GM18517 (cell line): ENCODE results near the gene ETFDH.
"Not testable (repeated sequence)": the region's sequence is repeated elsewhere in the genome, so short reads cannot be mapped to it uniquely, and the experiment has no call there.

Source experiments
- ATAC-seq: cut with Tn5 transposase; IDR thresholded peaks from one replicate; pipeline ENCODE4 v1.9.1; 2021; ENCODE audit warnings: mild to moderate bottlenecking, moderate library complexity; ENCODE audit not compliant: unreplicated experiment

The ETFDH gene

GRCh38 chr4:158671915-158672806 is at the start of gene ETFDH:
Gene ETFDH, plus strand, starts transcription at chr4:158672296. Its CDS starts 161 bp downstream, at chr4:158672457.
- ATAC-seq: peak; percentile 94

- peak; percentile 92 for ATAC-seq
Measured at GRCh38 chr4:158624889-158625478, 47.1 kb upstream of the ETFDH start.

- ATAC-seq: no peak
Measured at GRCh38 chr4:158625544-158625943, 46.6 kb upstream of the ETFDH start.

GRCh38 chr4:158630893-158631292 is 41.2 kb upstream of the ETFDH start:
- ATAC-seq: no peak

GRCh38 chr4:158636619-158637018 is 35.5 kb upstream of the ETFDH start:
- no peak for ATAC-seq

GRCh38 chr4:158644356-158644755 is 27.7 kb upstream of the ETFDH start:
- no peak for ATAC-seq

GRCh38 chr4:158644760-158645159 is 27.3 kb upstream of the ETFDH start:
- ATAC-seq: no peak

- no peak for ATAC-seq
Measured at GRCh38 chr4:158649111-158649680, 22.9 kb upstream of the ETFDH start.

- no peak for ATAC-seq
Measured at GRCh38 chr4:158652920-158653319, 19.2 kb upstream of the ETFDH start.

GRCh38 chr4:158656439-158656838 is 15.7 kb upstream of the ETFDH start:
- ATAC-seq: no peak

- no peak for ATAC-seq
Measured at GRCh38 chr4:158657291-158657690, 14.8 kb upstream of the ETFDH start.

- ATAC-seq: not testable (repeated sequence)
Measured at GRCh38 chr4:158663255-158663654, 8.8 kb upstream of the ETFDH start.

GRCh38 chr4:158663707-158664625 is 8.1 kb upstream of the ETFDH start:
- ATAC-seq: not testable (repeated sequence)

GRCh38 chr4:158664806-158665205 is 7.3 kb upstream of the ETFDH start:
- ATAC-seq: no peak

GRCh38 chr4:158666892-158667291 is 5.2 kb upstream of the ETFDH start:
- ATAC-seq: no peak

- no peak for ATAC-seq
Measured at GRCh38 chr4:158667651-158668198, 4.4 kb upstream of the ETFDH start.

GRCh38 chr4:158669310-158669709 is 2.8 kb upstream of the ETFDH start:
- ATAC-seq: no peak

GRCh38 chr4:158670975-158671664 is 976 bp upstream of the ETFDH start:
- ATAC-seq: peak; percentile 28

GRCh38 chr4:158671665-158671914 is 506 bp upstream of the ETFDH start, which contains the start of gene C4orf46:
Gene C4orf46, minus strand, starts transcription at chr4:158671887. Its CDS starts 86 bp downstream, at chr4:158671801.
- no peak for ATAC-seq

- no peak for ATAC-seq
Measured at GRCh38 chr4:158673633-158674032, 1.5 kb downstream of the ETFDH start.
